ENCODE measurements around the gene CLCN3. TPM values are rescaled to one million over a fixed set of nuclear protein-coding genes. Genes with fewer than 3 reads are reported as not detected.

The CLCN3 gene
- total RNA-seq, 1 donor from 2014 or later = 19.6 TPM

GRCh38 chr4:169603312-169603711, 17.1 kb upstream of the CLCN3 start:
- H3K4me3 ChIP-seq = no peak overlapping the region
- intact Hi-C loops (cut with DNase I) = no loop called here
- TF ChIP-seq POLR2AphosphoS5 (IDR thresholded peaks at IDR 0.05; ENCODE audit: insufficient read depth in 1 of 2, low read depth in 1 of 2) (no peak), POLR2A (IDR thresholded peaks at IDR 0.05) (no peak), CTCF (IDR thresholded peaks at IDR 0.05) (no peak)
- no peaks in the 10 kb centered on the region for H3K27me3 ChIP-seq
- no peaks in the 10 kb centered on the region for H3K9me3 ChIP-seq
- no peak for DNase-seq (ENCODE audit: extremely low spot score in 2 of 2)
- peaks cover 0 to 26% of the 10 kb centered on the region in 2 donors for H3K36me3 ChIP-seq
- no peak overlapping the region for H3K27ac ChIP-seq
- peaks cover 15% of the 10 kb centered on the region for H3K4me1 ChIP-seq

GRCh38 chr4:169604131-169604900, 16.1 kb upstream of the CLCN3 start:
- TF ChIP-seq POLR2A (IDR thresholded peaks at IDR 0.05) (no peak), POLR2AphosphoS5 (IDR thresholded peaks at IDR 0.05; ENCODE audit: insufficient read depth in 1 of 2, low read depth in 1 of 2) (no peak), CTCF (IDR thresholded peaks at IDR 0.05) (no peak)
- Histone ChIP-seq H3K36me3 (peaks cover 0 to 23% of the 10 kb centered on the region in 2 donors), H3K9me3 (no peaks in the 10 kb centered on the region), H3K4me1 (peaks cover 15% of the 10 kb centered on the region), H3K27me3 (no peaks in the 10 kb centered on the region), H3K27ac (no peak overlapping the region), H3K4me3 (no peak overlapping the region)
- intact Hi-C loops (cut with DNase I) = no loop called here
- DNase-seq (ENCODE audit: extremely low spot score in 2 of 2) = no peak

- Histone ChIP-seq H3K27me3 (no peaks in the 10 kb centered on the region), H3K4me3 (no peak overlapping the region), H3K36me3 (peaks cover 0 to 23% of the 10 kb centered on the region in 2 donors), H3K9me3 (no peaks in the 10 kb centered on the region), H3K27ac (no peak overlapping the region), H3K4me1 (peaks cover 15% of the 10 kb centered on the region)
- intact Hi-C loops (cut with DNase I) = no loop called here
- DNase-seq (ENCODE audit: extremely low spot score in 2 of 2) = no peak
- no peak for TF ChIP-seq POLR2A (IDR thresholded peaks at IDR 0.05)
- no peak for TF ChIP-seq POLR2AphosphoS5 (IDR thresholded peaks at IDR 0.05; ENCODE audit: insufficient read depth in 1 of 2, low read depth in 1 of 2)
- TF ChIP-seq CTCF (IDR thresholded peaks at IDR 0.05) = no peak
These were observed 15.5 kb upstream of the CLCN3 start for GRCh38 chr4:169604903-169605331.

- H3K4me3 ChIP-seq = peak overlapping the region; percentile 91 to 92
- no peaks in the 10 kb centered on the region for H3K9me3 ChIP-seq
- TF ChIP-seq CTCF (IDR thresholded peaks at IDR 0.05) (no peak), POLR2AphosphoS5 (IDR thresholded peaks at IDR 0.05; ENCODE audit: insufficient read depth in 1 of 2, low read depth in 1 of 2) (no peak), POLR2A (IDR thresholded peaks at IDR 0.05) (no peak)
- H3K27me3 ChIP-seq = no peaks in the 10 kb centered on the region
- intact Hi-C loops (cut with DNase I) = loop anchor here (5.0 kb wide), 1 partner anchor 416 kb away; the partner anchor contains the start of gene MFAP3L
- peaks cover 11% of the 10 kb centered on the region for H3K4me1 ChIP-seq
- DNase-seq (ENCODE audit: extremely low spot score in 2 of 2) = no peak
- peaks cover 0 to 7% of the 10 kb centered on the region in 2 donors for H3K36me3 ChIP-seq
- H3K27ac ChIP-seq = peak overlapping the region; percentile 98
These were observed 9.2 kb upstream of the CLCN3 start for GRCh38 chr4:169611157-169611556.

All from vagina (tissue), 2 donors.